Astrocyte of the hippocampus (primary cell): ENCODE results near the gene SMPD2.
A peak's percentile ranks its signal among the peaks of the same experiment; 100 is the strongest.
"Not testable (repeated sequence)": the region's sequence is repeated elsewhere in the genome, so short reads cannot be mapped to it uniquely, and the experiment has no call there.

Experiments
- DNase-seq: peaks from one replicate; pipeline ENCODE4 v3.0.0; 2011; ENCODE audit warnings: low read depth, low spot score

Gene SMPD2

GRCh38 chr6:109460161-109460829 lies 19.8 kb downstream of the SMPD2 start:
- DNase-seq = peak; percentile 39

GRCh38 chr6:109461205-109461604 lies 20.7 kb downstream of the SMPD2 start:
- DNase-seq = not testable (repeated sequence)

GRCh38 chr6:109461733-109462526 lies 21.4 kb downstream of the SMPD2 start:
- DNase-seq = no peak

GRCh38 chr6:109465772-109466171 lies 25.2 kb downstream of the SMPD2 start:
- DNase-seq = no peak

- no peak for DNase-seq
Measured at GRCh38 chr6:109466212-109466923, 25.8 kb downstream of the SMPD2 start.

- DNase-seq = no peak
Measured at GRCh38 chr6:109467696-109468095, 27.2 kb downstream of the SMPD2 start.

- no peak for DNase-seq
Measured at GRCh38 chr6:109469591-109470189, 29.2 kb downstream of the SMPD2 start.

- no peak for DNase-seq
Measured at GRCh38 chr6:109471105-109471810, 30.7 kb downstream of the SMPD2 start.

GRCh38 chr6:109472132-109472995 lies 31.8 kb downstream of the SMPD2 start:
- no peak for DNase-seq

- no peak for DNase-seq
Measured at GRCh38 chr6:109473120-109473519, 32.6 kb downstream of the SMPD2 start.

GRCh38 chr6:109474995-109475394 lies 34.5 kb downstream of the SMPD2 start:
- no peak for DNase-seq

GRCh38 chr6:109475625-109476024 lies 35.1 kb downstream of the SMPD2 start:
- no peak for DNase-seq

- DNase-seq = no peak
Measured at GRCh38 chr6:109477184-109477583, 36.7 kb downstream of the SMPD2 start.

- DNase-seq = no peak
Measured at GRCh38 chr6:109477725-109478124, 37.2 kb downstream of the SMPD2 start.

- no peak for DNase-seq
Measured at GRCh38 chr6:109478222-109478805, 37.8 kb downstream of the SMPD2 start.

- no peak for DNase-seq
Measured at GRCh38 chr6:109478841-109479624, 38.5 kb downstream of the SMPD2 start.

GRCh38 chr6:109480993-109481480 lies 40.5 kb downstream of the SMPD2 start:
- no peak for DNase-seq

- DNase-seq = peak; percentile 96
Measured at GRCh38 chr6:109482905-109483734, 42.6 kb downstream of the SMPD2 start, which contains the start of gene ZBTB24. TSS of gene ZBTB24 (minus strand) at chr6:109483219. CDS start at chr6:109482026, 1,193 bp downstream.
